K562 (cell line): ENCODE results near the gene ADCY6. TPM values are rescaled to one million over a fixed set of nuclear protein-coding genes. Genes with fewer than 3 reads are reported as not detected.

Experiments used
- CBX8 ChIP-seq: fragments of 200-600 bp; sonication (generic); IDR thresholded peaks from 2 replicates; pipeline ENCODE4 v1.6.1; 2012; ENCODE audit warnings: borderline replicate concordance, mixed run types, low read depth, mild to moderate bottlenecking, moderate library complexity, mixed read lengths, low read length, control low read depth, inconsistent platforms; ENCODE audit not compliant: poor library complexity, severe bottlenecking; ENCODE audit errors: extremely low read depth
- CREBBP ChIP-seq: IDR thresholded peaks from one replicate; pipeline ENCODE4 v1.6.1; 2012; ENCODE audit warnings: low read depth, mild to moderate bottlenecking, control low read depth, inconsistent platforms, low read length
- ETV6 ChIP-seq, 3 experiments: fragments of 150-350 bp in 1 of 3; sonication (generic) in 1 of 3; formaldehyde crosslinking in 1 of 3; IDR thresholded peaks; 2 replicates each; pipeline versions ENCODE4 v1.6.1 to v1.8.0; 2014 to 2022; ENCODE audit warnings: borderline replicate concordance in 2 of 3, low read depth in 2 of 3, antibody characterized with exemption in 1 of 3, low read length in 1 of 3, mild to moderate bottlenecking in 1 of 3, missing genetic modification reagents in 1 of 3
- FOXJ3 ChIP-seq: sonication (generic); formaldehyde crosslinking; IDR thresholded peaks from 2 replicates; pipeline ENCODE4 v1.4.0; 2020; ENCODE audit warnings: mild to moderate bottlenecking, missing genetic modification reagents
- HDAC1 ChIP-seq, 2 experiments: fragments of 450-650 bp; IDR thresholded peaks; 2 replicates each; pipeline ENCODE4 v1.6.1; 2016 to 2017; ENCODE audit warnings: inconsistent platforms in 1 of 2, mild to moderate bottlenecking in 1 of 2, moderate library complexity in 1 of 2
- IFI16 ChIP-seq: fragments of 250-450 bp; sonication (Bioruptor Pico); IDR thresholded peaks from 2 replicates; pipeline ENCODE4 v2.1.2; 2022; ENCODE audit warnings: mild to moderate bottlenecking, inconsistent platforms
- KLF1 ChIP-seq: fragments of 450-650 bp; IDR thresholded peaks from 2 replicates; pipeline ENCODE4 v1.6.1; 2016; ENCODE audit warnings: missing genetic modification characterization, missing compliant biosample characterization
- MIER1 ChIP-seq: fragments of 450-650 bp; IDR thresholded peaks from 2 replicates; pipeline ENCODE4 v1.6.1; 2016; ENCODE audit warnings: antibody characterized with exemption, mild to moderate bottlenecking, low read depth
- NR0B1 ChIP-seq: fragments of 450-650 bp; IDR thresholded peaks from one replicate; pipeline ENCODE4 v1.6.1; 2018; ENCODE audit warnings: mild to moderate bottlenecking, moderate library complexity; ENCODE audit not compliant: partially characterized antibody
- THRAP3 ChIP-seq: fragments of 450-650 bp; IDR thresholded peaks from 2 replicates; pipeline ENCODE4 v1.6.1; 2016; ENCODE audit warnings: mild to moderate bottlenecking, inconsistent platforms, borderline replicate concordance
- XRCC5 ChIP-seq: fragments of 200-400 bp; formaldehyde crosslinking; IDR thresholded peaks from 2 replicates; pipeline ENCODE4 v1.6.1; 2017; ENCODE audit warnings: low read depth, mild to moderate bottlenecking, low read length
- ZBTB9 ChIP-seq: fragments of 450-650 bp; formaldehyde crosslinking; IDR thresholded peaks from 2 replicates; pipeline ENCODE4 v1.4.0; 2020; ENCODE audit warnings: mild to moderate bottlenecking, moderate library complexity
- ZFPM2 ChIP-seq: fragments of 250-450 bp; sonication (Bioruptor Pico); IDR thresholded peaks from 2 replicates; pipeline ENCODE4 v1.5.1; 2022; ENCODE audit warnings: mild to moderate bottlenecking
- ZNF184 ChIP-seq: sonication (generic); formaldehyde crosslinking; IDR thresholded peaks from 2 replicates; pipeline ENCODE4 v1.5.0; 2020; ENCODE audit warnings: missing genetic modification reagents
- ZNF644 ChIP-seq: fragments of 200-800 bp; sonication (Bioruptor generic); IDR thresholded peaks from 2 replicates; pipeline ENCODE4 v1.6.1; 2016; ENCODE audit warnings: low read depth, missing genetic modification characterization, missing compliant biosample characterization
- ZNF740 ChIP-seq, 3 experiments: fragments of 200-800 bp in 1 of 3; sonication (Bioruptor generic) in 1 of 3; sonication (generic) in 1 of 3; formaldehyde crosslinking in 1 of 3; IDR thresholded peaks; 2 replicates each; pipeline versions ENCODE4 v1.6.1 to v1.8.0; 2016 to 2022; ENCODE audit warnings: mild to moderate bottlenecking in 2 of 3, missing compliant biosample characterization in 2 of 3, missing genetic modification characterization in 2 of 3, missing genetic modification reagents in 1 of 3
- ZNF766 ChIP-seq: fragments of 200-800 bp; sonication (Bioruptor generic); conservative IDR thresholded peaks from 2 replicates; pipeline ENCODE4 v1.6.1; 2016; ENCODE audit warnings: missing genetic modification characterization, missing compliant biosample characterization
- polyA plus RNA-seq, 8 experiments: library from polyadenylated mRNA; depleted of rRNA in 4 of 8; stranded (reverse) in 5 of 8; unstranded in 3 of 8; fragments of >200 nt; fragmentation: Nextera tagmentation in 2 of 8; fragmentation: Illumina TruSeq in 1 of 8; extraction: Ambion mirVana in 2 of 8; extraction: Trizol in 1 of 8; gene quantifications; 2 replicates each; pipeline versions ENCODE4 v1.2.1 to v1.2.3, GENCODE V29; 2011 to 2014; ENCODE audit warnings: inconsistent platforms in 1 of 8, missing spikeins in 1 of 8
- total RNA-seq, 7 experiments: library from RNA; depleted of rRNA in 6 of 7; stranded (reverse); fragments of >200 nt in 6 of 7; fragmentation: Illumina TruSeq in 2 of 7; extraction: Trizol in 2 of 7; gene quantifications; 2 replicates each; pipeline versions ENCODE4 v1.2.1 to v1.2.3, GENCODE V29; 2011 to 2021; ENCODE audit warnings: low replicate concordance in 1 of 7
- TF ChIP-seq, protein P1 (sequence below): fragments of 450-650 bp; conservative IDR thresholded peaks from 2 replicates; pipeline ENCODE4 v1.6.1; 2016; ENCODE audit warnings: missing genetic modification characterization, low read depth, mild to moderate bottlenecking, missing compliant biosample characterization, moderate library complexity
- TF ChIP-seq, protein P2 (sequence below), 2 experiments: fragments of 450-650 bp in 1 of 2; sonication (generic) in 1 of 2; formaldehyde crosslinking; conservative IDR thresholded peaks; 2 replicates each; pipeline versions ENCODE4 v1.4.0 to v1.8.1; 2020 to 2022; ENCODE audit warnings: mild to moderate bottlenecking in 1 of 2, missing genetic modification reagents in 1 of 2
- TF ChIP-seq, protein P3 (sequence below): fragments of 250-450 bp; sonication (Bioruptor Pico); IDR thresholded peaks from 2 replicates; pipeline ENCODE4 v1.9.0; 2021; ENCODE audit warnings: mild to moderate bottlenecking

ADCY6 gene
- total and polyA plus RNA-seq, 9 of the 15 experiments (the other 6 are each of a cell fraction or from before 2014, with no cell fraction given): 0.01 to 1.0 (median 0.53) TPM

GRCh38 chr12:48716493-48717251 lies 72.2 kb downstream of the ADCY6 start, which contains the start of gene CCNT1 (continued):
- TF ChIP-seq NR0B1: no peak
- peak; percentile 38; the same call in 1 of the 2 replicates for TF ChIP-seq ZNF644 (tag)
- no peak for TF ChIP-seq ZNF740 (CRISPR knock-in tag; IDR thresholded peaks at IDR 0.05)
- no peak for TF ChIP-seq ZNF740 (tag; IDR thresholded peaks at IDR 0.05)
- no peak; the same call in 1 of the 2 replicates for TF ChIP-seq XRCC5
- TF ChIP-seq ZNF766 (CRISPR knock-in tag): peak; percentile 71; the same call in 1 of the 2 replicates
- no peak for TF ChIP-seq MIER1
- no peak for TF ChIP-seq FOXJ3
- TF ChIP-seq, protein P1, sequence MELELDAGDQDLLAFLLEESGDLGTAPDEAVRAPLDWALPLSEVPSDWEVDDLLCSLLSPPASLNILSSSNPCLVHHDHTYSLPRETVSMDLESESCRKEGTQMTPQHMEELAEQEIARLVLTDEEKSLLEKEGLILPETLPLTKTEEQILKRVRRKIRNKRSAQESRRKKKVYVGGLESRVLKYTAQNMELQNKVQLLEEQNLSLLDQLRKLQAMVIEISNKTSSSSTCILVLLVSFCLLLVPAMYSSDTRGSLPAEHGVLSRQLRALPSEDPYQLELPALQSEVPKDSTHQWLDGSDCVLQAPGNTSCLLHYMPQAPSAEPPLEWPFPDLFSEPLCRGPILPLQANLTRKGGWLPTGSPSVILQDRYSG (tag): no peak
- TF ChIP-seq CREBBP: no peak
- TF ChIP-seq IFI16 (CRISPR knock-in tag): no peak
- TF ChIP-seq ZFPM2 (CRISPR knock-in tag): no peak
- TF ChIP-seq, protein P2, sequence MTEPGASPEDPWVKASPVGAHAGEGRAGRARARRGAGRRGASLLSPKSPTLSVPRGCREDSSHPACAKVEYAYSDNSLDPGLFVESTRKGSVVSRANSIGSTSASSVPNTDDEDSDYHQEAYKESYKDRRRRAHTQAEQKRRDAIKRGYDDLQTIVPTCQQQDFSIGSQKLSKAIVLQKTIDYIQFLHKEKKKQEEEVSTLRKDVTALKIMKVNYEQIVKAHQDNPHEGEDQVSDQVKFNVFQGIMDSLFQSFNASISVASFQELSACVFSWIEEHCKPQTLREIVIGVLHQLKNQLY (CRISPR knock-in tag; conservative IDR thresholded peaks at IDR 0.05): no peak
- no peak for TF ChIP-seq THRAP3
- peak in 1 of 2 experiments; percentile 84; a peak in 2 of 4 replicates for TF ChIP-seq HDAC1 (IDR thresholded peaks at IDR 0.05)
- TF ChIP-seq, protein P3, sequence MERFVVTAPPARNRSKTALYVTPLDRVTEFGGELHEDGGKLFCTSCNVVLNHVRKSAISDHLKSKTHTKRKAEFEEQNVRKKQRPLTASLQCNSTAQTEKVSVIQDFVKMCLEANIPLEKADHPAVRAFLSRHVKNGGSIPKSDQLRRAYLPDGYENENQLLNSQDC: no peak
- TF ChIP-seq CBX8: no peak
- TF ChIP-seq KLF1 (tag): peak; percentile 99
- TF ChIP-seq ETV6 (IDR thresholded peaks at IDR 0.05; ENCODE audit: borderline replicate concordance in 1 of 2, low read depth in 2 of 2, low read length in 1 of 2): peak in 1 of 2 experiments; percentile 86; a peak in 3 of 4 replicates
- no peak for TF ChIP-seq ETV6 (CRISPR knock-in tag; IDR thresholded peaks at IDR 0.05; ENCODE audit: borderline replicate concordance)
- no peak for TF ChIP-seq ZNF184
- TF ChIP-seq ZBTB9 (CRISPR knock-in tag): no peak
